ENCODE data around the gene UCP3. TPM values are rescaled to one million over a fixed set of nuclear protein-coding genes. Genes with fewer than 3 reads are reported as not detected.
A peak's percentile ranks its signal among the peaks of the same experiment; 100 is the strongest.

UCP3 gene
- polyA plus RNA-seq, 4 donors: 1.4 to 5.3 (median 3.0) TPM

- no peak for DNase-seq (ENCODE audit: low read depth in 4 of 4, low spot score in 2 of 4)
These were observed 50.3 kb downstream of the UCP3 start for GRCh38 chr11:73958521-73959141.

DNA sequence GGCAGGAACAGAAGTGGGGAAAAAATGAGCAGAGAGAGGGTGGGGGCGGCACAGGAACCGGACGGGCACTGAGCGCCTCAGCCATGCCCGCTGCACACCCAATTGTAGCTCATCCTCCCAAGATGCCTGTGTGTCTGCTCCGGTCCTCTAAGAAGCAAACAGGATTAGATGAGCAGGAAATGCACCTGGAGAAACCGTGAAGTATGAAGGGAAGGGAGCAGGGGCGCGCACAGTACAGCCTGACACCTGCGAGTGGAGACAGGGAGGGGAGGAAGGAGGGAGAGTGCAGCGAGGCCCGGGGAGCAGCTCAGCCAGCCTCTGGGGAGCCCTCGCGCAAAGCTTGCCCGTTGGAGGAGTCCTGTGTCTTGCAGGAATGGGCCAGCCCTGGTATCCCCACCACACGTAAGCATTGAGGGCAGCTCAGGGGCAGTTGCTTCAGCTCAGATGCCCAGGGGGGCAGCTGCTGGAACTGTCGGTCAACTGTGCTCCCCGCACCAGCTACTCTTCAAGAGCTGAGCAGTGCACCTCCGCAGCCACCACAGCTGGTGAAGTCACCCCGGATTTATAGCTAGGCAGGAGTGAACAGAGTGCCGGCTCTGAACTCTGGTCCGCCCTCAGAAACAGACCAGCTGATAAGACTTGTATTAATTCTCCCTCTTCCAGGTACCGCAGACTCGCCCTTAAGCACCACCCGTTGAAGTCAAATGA lies 51.1 kb downstream of the UCP3 start:
- DNase-seq (ENCODE audit: low read depth in 4 of 4, low spot score in 2 of 4): no peak

- no peak for DNase-seq (ENCODE audit: low read depth in 4 of 4, low spot score in 2 of 4)
These were observed 51.8 kb downstream of the UCP3 start for GRCh38 chr11:73956876-73957653.

- DNase-seq (ENCODE audit: low read depth in 4 of 4, low spot score in 2 of 4): no peak
These were observed 57.1 kb downstream of the UCP3 start for GRCh38 chr11:73951797-73952196.

GRCh38 chr11:73950869-73951710 lies 57.8 kb downstream of the UCP3 start, which contains the start of gene DNAJB13:
DNAJB13 (plus strand) TSS chr11:73951026; CDS start chr11:73951070, 44 bp downstream.
- peak in 1 of 4 donors; percentile 57 for DNase-seq (ENCODE audit: low read depth in 4 of 4, low spot score in 2 of 4)

Other genes with a start within 250 kb of the UCP3 start
- 100 to 1,000 TPM in 3 of 4 donors, 10 to 100 TPM in 1; 97.7 to 139 (median 115) TPM for gene RAB6A, start 248.0 kb downstream of the UCP3 start, polyA plus RNA-seq (ENCODE audit: insufficient read length in 4 of 4)
- gene MRPL48, start 221.2 kb downstream of the UCP3 start, polyA plus RNA-seq (ENCODE audit: insufficient read length in 4 of 4): 10 to 100 TPM; 54.5 to 68.9 (median 58.3) TPM
- gene COA4, start 132.2 kb downstream of the UCP3 start, polyA plus RNA-seq (ENCODE audit: insufficient read length in 4 of 4): 10 to 100 TPM; 66.1 to 77.4 (median 76.8) TPM
- gene PAAF1, start 132.1 kb downstream of the UCP3 start, polyA plus RNA-seq (ENCODE audit: insufficient read length in 4 of 4): 10 to 100 TPM; 27.8 to 41.2 (median 31.6) TPM
- 1 to 10 TPM; 2.2 to 7.0 (median 4.2) TPM for gene DNAJB13, start 58.1 kb downstream of the UCP3 start, polyA plus RNA-seq (ENCODE audit: insufficient read length in 4 of 4)
- 10 to 100 TPM; 53.4 to 81.2 (median 70.1) TPM for gene UCP2, start 26.2 kb downstream of the UCP3 start, polyA plus RNA-seq (ENCODE audit: insufficient read length in 4 of 4)
- gene C2CD3, start 161.9 kb upstream of the UCP3 start, polyA plus RNA-seq (ENCODE audit: insufficient read length in 4 of 4): 10 to 100 TPM; 19.6 to 25.2 (median 22.5) TPM
- gene PPME1, start 162.2 kb upstream of the UCP3 start, polyA plus RNA-seq (ENCODE audit: insufficient read length in 4 of 4): 10 to 100 TPM; 36.4 to 43.6 (median 41.2) TPM